SK-MEL-5 (cell line): ENCODE data around the gene ASPDH. TPM values are rescaled to one million over a fixed set of nuclear protein-coding genes. Genes with fewer than 3 reads are reported as not detected.

Experiments used
- DNase-seq: peaks from one replicate; pipeline ENCODE4 v3.0.0-alpha.2; 2016; ENCODE audit warnings: low read depth, low spot score
- in situ Hi-C: cut with HindIII; loops from 2 replicates; pipeline ENCODE4 v1.10.0; 2016; ENCODE audit warnings: low sequenced_read_pairs, high pct_unique_total_duplicates, low pct_unique_long_range_greater_than_20kb
- total RNA-seq: library from RNA; depleted of rRNA; stranded (reverse); fragments of >200 nt; shearing (Covaris generic); gene quantifications from 2 replicates; pipeline ENCODE4 v1.2.3, GENCODE V29; 2014

The ASPDH gene
- total RNA-seq, 1 experiment from 2014 or later, result not detected

DNA sequence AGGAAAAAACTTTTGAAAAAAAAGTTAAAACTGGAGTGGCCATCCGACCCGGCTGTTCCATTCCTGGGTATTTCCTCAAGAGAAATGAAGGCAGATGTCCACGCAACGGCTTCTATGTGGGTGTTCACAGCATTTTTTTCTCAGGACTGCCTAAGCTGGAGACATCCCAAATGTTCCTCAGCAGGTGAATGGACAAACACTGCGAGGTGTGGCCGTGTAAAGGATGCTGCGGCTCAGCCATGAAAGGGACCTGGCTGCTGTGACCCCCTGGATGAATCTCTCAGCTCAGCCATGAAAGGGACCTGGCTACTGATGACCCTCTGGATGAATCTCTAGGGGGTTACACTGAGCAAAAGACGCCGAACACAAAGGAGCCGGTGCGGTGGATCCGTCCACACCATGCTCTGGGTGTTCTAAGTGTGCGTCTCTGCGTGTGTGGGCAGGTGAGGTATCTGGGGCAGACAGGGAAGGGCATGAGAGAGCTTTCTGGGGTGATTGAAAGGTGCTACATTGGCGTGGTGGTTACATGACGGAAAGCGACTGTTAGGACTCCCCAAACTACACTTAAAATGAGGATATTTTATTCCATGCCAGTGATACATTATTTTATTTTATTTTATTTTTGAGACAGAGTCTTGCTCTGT lies 7.2 kb upstream of the ASPDH start:
- no peak for DNase-seq
- in situ Hi-C loops, result no loop called here

DNA sequence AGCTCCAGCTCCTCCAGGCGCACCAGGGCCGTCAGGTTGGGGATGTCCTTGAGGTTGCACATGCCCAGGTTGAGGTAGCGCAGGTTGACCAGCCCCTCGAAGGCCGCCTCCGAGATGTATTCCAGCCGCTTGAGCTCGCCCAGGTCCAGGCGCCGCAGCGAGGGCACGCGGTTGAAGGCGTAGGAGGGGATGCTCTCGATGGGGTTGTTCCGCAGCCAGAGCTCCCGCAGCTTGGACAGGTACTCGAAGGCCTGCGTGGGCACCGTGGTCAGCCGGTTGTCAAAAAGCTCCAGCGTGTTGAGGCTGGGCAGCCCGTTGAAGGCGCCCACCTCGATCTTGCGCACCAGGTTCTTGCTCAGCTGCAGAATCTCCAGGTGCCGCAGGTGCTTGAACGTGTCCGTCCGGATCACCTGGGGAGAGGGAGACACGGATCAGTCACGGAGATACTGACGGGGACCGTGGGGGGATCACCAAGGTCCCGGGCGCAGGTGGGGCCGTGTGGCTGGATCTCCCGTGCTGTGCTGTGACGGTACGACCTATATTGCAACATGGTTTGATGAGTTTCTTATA lies 5.4 kb upstream of the ASPDH start:
- DNase-seq, result no peak
- in situ Hi-C loops, result no loop called here

DNA sequence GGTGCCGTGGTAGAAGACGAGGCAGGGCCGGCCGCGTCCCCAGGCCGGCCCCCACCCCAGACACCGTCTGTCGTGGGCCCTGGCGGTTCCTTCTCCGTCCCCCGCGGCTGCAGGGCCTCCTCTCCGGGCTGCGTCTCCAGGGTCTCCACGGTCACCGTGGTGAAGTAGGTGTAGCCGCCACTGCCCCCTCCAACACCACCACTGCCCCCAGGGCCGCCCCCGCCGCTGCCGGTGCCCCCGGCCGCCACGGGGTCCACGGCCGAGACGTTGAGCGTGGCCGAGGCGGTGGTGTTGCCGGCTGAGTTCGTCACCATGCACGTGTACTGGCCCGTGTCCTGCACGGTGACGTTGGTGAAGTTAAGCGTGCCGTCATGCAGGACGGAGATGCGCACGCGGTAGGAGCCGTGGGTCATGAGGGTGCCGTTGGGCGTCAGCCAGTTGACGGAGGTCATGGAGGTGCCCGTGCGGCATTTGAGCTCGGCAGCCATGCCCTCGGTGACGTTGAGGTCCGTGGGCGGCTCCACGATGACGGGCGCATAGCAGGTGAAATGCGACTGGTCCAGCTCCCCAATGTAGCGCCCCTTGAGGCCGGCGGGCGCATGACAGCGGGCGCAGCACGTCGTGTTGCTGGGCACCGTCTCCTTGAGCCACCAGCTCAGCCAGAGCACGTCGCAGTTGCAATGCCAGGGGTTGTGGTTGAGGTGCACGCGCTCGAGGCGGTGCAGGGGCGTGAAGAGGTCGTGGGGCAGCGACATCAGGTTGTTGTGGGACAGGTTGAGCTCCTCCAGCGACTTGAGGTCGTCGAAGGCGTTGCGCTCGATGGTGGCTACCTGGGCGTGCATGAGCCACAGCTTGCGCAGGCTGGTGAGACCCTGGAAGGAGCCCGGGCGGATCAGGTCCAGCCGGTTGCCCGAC lies 4.6 kb upstream of the ASPDH start:
- no peak for DNase-seq

DNA sequence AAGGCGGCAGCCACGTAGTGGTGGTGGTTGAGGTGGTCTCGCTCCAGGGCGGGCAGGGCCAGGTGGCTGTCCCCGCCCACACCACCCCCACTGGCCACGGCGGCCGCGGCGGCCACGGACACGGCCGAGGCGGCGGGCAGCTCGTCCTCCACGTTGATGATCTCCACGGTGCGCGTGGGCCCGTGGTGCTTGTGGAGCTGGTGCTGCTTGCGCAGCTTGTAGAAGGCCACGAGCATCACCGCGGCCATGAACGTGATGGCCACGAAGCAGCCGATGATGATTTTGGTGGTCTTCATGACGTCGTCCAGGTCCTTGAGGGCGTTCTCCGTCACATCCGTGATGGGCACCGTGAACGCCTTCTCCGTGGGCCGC lies 4.0 kb upstream of the ASPDH start:
- in situ Hi-C loops, result no loop called here
- DNase-seq, result no peak

More for the DNA sequence above, 4.6 kb upstream of the ASPDH start:
- in situ Hi-C loops, result no loop called here

DNA sequence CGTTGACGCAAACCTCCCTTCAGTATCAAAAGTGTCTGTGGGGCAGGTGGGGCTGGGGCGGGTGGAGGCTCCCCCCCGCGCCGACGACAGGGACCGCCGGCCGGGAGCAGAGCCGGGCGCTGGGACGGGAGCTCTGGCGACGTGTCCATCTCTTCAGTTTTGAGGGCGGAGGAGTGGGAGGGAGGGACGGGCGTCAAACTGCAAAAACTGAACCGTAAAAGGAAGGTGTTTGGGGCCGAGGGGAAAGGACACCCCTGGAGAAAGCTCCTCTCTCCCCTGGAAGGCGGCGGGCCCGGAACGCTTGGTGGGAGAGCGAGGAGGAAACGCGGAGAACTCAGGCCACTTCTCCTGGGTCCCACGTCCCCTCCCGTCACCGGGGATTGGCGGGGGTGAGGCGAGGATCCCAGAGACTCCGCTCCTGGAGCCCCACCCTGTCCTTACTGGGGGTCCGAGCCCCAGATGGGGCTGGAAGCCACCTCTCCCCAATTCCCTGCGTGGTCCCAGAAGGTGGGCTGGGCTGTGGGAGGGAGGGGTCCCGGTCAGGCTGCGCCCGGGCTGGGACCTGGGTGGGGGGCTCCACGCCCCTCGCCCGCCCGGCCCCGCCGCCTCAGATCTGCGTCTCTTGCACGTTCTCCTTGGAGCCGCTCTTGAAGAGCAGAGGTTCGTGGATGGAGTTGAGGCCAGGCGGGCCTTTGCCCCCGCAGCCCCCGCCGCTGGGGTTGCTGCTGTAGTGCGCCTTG lies 3.4 kb upstream of the ASPDH start:
- DNase-seq, result no peak
- in situ Hi-C loops, result no loop called here

DNA sequence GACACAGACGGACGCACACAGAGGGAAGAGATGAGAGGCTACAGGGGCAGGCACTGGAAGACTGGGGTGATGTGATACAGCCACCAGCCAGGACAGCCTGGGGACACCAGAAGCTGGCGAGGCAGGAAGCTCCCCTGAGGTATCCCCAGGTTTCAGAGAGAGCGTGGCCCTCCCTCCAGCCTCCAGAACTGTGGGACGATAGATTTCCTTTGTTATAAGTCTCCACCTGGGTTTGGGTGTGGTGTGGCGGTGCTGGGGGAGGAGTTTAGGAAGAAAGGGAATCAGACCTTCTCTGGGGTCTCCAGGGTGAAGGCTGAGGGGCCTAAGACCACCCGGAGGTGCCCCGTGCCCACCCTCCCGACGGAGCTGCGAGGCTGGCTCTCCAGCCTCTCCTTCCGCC lies 2.7 kb upstream of the ASPDH start:
- no peak for DNase-seq
- in situ Hi-C loops, result no loop called here

DNA sequence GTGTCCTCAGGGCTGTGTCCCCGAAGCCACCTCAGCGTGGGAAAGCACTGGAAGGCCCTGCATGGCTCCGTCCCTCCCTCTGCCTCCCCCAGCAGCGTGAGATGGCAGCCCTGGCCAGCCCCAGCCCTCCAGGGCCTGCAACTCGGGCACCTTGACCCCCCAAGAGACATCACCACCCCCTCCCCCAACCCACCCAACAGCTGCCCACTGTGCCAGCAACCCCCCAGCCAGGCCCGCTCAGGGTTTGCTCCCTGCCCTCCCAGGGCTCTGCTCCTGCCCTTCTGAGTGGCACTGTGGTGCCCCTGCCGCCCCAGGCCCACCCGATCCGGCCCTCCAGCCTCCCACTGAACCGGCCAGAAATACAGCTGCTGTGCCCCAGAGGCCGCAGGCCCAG lies 1.5 kb upstream of the ASPDH start:
- DNase-seq, result no peak
- in situ Hi-C loops, result no loop called here

DNA sequence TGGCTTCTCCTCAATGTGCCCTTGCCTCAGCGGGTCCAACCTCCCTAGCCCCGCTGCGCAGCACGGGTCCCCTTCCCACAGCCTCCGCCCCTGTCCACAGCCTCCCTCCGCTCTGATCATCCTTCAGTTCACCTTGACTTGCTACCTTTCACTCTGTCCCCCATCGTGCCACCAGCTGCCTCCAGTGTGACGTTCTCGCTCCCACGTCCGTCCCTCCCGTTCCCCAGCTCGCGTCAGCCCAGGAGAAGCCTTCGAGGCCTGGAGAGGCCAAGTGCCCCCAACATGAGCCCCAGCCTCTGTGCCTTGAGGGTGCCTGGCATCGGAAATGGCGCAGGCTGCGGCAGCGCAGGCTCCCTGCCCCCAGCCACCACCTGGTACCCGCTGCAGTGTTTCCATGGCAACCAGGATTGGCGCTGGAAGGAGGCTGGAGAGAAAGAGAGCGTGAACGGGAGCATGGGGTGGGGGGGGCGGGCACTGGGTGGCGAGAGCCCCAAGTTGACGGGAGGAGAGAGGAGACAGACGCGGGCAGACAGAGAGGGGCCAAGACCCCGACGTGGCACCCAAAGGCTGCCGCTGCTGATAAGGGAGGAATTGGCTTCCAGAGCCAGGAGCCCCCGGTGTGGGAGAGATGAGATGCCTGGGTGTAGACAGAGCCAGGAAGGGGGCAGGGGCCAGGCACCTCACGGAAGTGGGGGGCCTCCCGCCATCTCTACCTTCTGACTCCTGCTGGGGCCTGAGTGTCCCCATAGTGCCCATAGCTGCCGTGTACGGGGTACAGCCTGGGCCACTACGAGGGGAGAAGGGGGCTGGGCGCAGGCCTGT lies 844 bp upstream of the ASPDH start:
- in situ Hi-C loops, result no loop called here
- DNase-seq, result no peak

DNA sequence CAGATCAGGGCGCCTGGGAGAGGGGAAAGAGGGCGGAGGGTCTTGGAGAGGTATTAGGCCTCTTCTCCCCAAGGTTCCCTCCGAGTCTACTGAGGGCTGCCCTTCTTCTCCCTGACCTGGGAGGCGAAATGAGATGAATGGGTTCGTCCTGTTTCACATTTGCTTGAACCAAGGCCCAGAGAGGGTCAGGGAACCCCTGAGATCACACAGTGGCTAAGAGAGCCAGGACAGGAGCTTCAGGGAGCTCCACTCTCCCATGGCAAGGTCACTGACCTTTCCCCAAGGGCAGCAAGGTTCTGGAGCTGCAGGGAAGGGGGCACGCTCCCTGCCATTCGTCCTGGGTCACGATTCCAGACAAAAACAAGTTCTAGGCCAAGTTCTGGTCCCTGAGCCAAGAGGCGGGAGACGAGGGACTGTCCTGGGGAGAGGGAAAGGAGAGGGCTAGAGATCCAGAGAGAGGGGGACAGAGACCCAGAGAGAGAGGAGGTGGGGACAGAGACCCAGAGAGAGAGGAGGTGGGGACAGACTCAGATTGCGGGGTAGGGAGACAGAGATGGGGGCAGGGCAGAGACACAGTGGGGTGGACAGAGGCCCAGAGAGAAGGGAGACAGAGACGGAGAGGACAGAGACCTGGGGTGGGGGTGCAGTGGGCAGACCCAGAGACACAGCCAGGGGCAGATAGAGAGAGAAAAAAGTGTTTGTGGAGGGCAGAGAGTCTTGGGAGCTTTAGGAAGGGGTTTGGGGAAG lies 541 bp downstream of the ASPDH start:
- in situ Hi-C loops, result no loop called here

DNA sequence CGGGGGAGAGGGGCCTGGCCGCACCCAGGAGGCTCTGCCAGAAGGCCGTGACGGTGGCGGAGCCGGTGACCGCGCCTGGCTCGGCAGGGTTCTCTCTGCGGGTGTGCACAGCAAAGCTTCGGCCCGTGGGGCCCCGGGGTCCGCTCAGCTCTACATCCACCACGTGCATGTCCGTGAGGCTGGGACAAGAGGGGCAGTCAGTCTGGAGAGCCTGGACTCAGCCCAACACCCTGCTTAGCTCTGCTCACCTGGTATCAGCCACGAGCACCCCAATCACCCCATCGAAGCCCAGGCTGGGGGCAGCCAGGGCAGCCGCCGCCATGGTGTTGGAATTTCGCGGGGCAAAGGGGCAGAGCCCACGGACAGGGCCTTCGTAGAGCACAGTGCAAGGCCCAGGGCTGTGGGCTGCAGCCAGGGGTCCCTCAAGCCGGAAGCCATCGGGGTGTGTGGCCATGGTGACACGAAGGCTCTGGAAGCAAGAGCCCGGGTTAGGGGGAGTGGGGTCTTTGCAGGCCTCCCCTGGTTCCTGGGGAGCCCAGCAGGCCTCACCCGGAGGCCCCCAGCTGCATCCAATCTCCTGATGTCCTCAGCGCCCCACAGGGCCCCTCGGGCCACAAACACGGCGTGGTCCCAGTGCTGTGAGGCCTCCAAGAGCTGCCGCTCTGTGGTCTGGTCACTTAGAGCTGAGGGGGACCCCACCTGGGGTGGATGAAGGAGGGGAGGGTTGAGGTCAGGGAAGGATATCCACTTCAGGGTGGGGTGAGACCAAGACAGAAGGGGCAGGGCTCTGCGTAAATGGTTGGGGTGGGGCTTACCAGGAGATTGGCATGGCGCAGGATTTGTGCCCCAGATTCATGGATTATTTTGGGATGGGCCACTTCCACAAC lies 1.4 kb downstream of the ASPDH start:
- in situ Hi-C loops, result no loop called here
- DNase-seq, result no peak

More for the DNA sequence above, 541 bp downstream of the ASPDH start:
- DNase-seq, result no peak

DNA sequence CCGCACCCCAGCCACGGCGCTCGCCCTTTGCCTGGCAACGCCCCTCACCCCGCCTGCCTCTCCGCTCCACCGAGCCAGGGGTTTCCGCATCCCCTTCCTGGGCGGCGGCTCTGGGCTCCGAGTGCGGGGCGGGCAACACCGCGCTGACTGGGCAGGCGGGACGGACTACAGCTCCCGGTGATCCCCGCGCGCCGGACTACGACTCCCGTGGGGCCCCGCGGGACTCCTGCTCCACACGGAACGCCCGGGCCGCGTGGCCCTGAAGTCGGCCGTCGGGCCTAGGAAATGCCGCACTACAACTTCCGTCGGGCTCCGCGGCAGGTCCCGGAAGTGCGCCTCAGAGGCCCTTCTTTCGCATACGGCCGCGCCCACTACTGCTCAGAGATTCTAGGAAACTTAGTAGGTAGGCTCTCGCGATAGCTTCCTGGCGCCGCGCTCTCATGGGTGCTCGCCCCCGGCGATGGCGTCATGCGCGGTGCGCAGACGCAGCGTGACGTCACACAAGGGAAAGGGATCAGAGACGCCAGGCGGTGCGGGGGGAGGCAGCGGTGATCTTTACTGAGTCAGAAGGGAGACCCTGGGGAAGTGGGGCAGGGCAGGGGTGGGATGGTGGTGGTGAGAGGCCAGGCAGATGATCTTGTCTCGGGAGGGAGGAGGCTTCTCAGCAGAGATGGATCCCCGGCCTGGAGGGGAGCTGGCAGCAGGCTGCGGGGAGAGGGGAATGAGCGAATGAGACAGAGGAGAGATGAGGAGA lies 2.5 kb downstream of the ASPDH start, which contains the start of gene JOSD2:
TSS of gene JOSD2 (minus strand) at position 123 of the 754 bp plus-strand sequence. CDS start 760 bp downstream, outside the sequence.
- in situ Hi-C loops, result no loop called here
- DNase-seq, result peak; percentile 99

DNA sequence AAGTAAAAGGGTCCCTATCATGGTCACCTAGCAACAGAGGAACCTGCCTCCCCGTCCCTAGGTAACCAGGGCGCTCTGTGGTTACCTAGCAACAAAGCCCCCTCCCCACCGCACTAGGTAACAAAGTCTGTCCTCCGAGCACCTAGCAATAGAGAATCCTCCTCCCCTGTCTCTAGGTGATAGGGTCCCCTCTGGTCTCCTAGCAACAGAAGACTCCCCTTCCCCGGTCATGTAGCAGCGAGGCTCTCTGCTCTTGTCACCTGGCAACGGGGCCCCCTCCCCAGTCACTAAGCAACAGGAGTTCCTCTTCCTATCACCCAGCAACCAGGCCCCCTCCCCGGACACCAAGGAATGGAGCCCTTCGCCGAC lies 3.0 kb downstream of the ASPDH start:
- in situ Hi-C loops, result no loop called here
- no peak for DNase-seq

DNA sequence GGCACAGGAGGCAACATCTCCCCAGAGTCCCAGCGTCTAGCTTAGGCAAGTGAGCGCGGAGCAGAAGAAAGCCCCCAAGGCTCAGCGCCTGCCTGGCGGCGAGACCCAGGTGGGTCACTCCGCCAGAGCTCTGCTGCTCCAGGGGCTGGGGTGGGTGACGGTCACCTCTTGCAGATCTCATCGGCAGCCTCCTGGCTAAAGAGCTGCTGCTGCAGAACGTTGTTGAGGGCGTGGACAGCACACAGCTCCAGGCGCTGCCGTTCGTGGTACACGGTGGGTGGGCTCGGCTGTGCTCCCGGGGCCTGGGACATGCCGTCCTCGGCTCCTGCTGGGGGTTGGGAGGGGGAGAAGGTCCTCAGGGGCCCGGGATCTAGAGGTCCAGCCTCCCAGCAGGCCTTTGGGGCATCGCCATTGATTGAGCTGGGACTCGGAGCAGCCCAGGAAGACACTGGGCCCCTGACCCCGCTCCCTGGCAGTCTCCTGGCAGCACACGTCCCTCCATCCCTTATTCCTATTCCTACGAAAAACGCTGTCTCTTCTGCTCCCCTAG lies 3.5 kb downstream of the ASPDH start:
- in situ Hi-C loops, result no loop called here
- DNase-seq, result no peak

DNA sequence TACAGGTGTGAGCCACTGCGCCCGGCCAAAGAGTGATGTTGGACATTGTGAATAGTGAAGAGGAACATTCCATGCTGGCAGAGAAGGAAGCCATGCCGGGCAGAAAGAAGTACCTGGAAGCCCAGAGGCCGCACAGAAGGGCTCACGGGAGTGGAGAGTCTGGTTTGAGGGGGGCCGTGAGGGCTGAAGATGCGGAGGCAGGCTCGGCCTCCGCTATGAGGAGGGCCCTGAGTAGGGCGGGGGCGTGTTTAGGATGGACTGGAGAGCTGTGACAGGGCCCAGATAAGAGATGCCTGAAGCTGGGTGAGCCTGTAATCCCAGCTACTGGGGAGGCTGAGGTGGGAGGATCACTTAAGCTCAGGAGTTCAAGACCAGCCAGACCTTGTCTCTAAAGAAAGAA lies 4.3 kb downstream of the ASPDH start:
- no peak for DNase-seq
- in situ Hi-C loops, result no loop called here

DNA sequence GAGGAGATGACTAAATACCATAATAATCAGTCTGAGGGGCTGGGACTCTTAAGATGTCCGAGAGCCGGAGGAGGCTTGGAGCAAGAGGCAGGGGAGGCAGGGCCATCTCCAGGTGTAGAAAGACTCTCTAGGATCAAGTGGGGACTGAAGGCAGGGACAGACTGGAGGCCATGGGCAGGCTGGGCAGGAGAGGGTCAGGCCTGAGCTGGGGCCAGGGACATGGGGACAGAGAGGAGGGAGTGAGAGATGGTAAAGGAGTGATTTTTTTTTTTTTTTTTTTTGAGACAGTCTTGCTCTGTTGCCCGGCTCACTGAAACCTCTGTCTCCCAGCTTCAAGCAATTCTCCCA lies 4.9 kb downstream of the ASPDH start:
- no peak for DNase-seq
- in situ Hi-C loops, result no loop called here
